ENCODE measurements around the gene FRRS1.

The FRRS1 gene

DNA sequence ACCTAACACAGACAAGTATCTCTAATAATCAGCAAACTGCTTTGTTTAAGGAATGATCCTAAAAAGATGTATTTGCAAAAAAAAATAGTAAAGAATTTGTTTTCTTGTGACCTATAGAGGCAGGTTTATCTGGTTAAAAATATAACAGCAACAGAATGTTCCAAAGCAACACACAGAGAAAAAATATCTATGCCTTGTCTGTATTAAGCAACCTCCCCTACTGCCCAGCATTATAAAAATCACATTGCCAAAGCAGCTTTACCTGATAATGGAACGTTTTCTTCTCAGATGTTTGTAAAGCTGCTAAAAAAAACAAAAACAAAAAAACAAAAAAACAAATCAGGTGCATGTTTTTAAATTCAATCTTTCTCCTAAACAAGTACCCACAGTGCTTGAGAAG lies 95.9 kb downstream of the FRRS1 start:
- H3K9ac ChIP-seq (ENCODE audit: low read length) = no peak overlapping the region
- H3K36me3 ChIP-seq (ENCODE audit: control insufficient read depth, insufficient read depth, low read length) = no peaks in the 10 kb centered on the region
- no peak overlapping the region for H3K4me3 ChIP-seq (ENCODE audit: low read length)
- no peaks in the 10 kb centered on the region for H3K27me3 ChIP-seq (ENCODE audit: control insufficient read depth, insufficient read depth, low read length)
- peaks cover 7% of the 10 kb centered on the region for H3K4me1 ChIP-seq (ENCODE audit: control insufficient read depth, insufficient read depth, low read length)
- no peaks in the 10 kb centered on the region for H3K9me3 ChIP-seq (ENCODE audit: control insufficient read depth, low read length)

DNA sequence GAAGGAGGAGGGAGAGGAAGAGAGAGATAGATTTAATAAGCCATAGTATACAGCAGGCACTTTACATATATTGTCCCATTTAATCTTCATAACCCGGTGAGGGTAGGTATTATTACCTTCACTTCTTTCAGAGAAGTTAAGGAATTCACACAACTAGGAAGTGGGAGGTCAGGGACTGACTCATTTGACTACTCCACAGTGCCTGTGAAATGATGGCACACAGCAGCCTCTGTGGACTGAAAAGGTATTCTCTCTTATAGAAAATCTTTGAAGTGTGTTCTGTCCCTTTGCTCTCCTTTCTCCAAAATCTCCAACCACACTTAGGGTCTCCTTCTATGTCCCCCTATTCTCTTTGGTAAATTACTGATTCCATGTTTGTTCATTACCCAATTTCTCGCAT lies 96.6 kb downstream of the FRRS1 start:
- Histone ChIP-seq H3K4me3 (ENCODE audit: low read length) (no peak overlapping the region), H3K9ac (ENCODE audit: low read length) (no peak overlapping the region), H3K4me1 (ENCODE audit: control insufficient read depth, insufficient read depth, low read length) (peaks cover 7% of the 10 kb centered on the region), H3K9me3 (ENCODE audit: control insufficient read depth, low read length) (no peaks in the 10 kb centered on the region), H3K27me3 (ENCODE audit: control insufficient read depth, insufficient read depth, low read length) (no peaks in the 10 kb centered on the region), H3K36me3 (ENCODE audit: control insufficient read depth, insufficient read depth, low read length) (no peaks in the 10 kb centered on the region)

GRCh38 chr1:99669376-99669775 lies 97.1 kb downstream of the FRRS1 start:
- H3K9me3 ChIP-seq (ENCODE audit: control insufficient read depth, low read length) = no peaks in the 10 kb centered on the region
- H3K9ac ChIP-seq (ENCODE audit: low read length) = no peak overlapping the region
- no peaks in the 10 kb centered on the region for H3K36me3 ChIP-seq (ENCODE audit: control insufficient read depth, insufficient read depth, low read length)
- peaks cover 7% of the 10 kb centered on the region for H3K4me1 ChIP-seq (ENCODE audit: control insufficient read depth, insufficient read depth, low read length)
- no peak overlapping the region for H3K4me3 ChIP-seq (ENCODE audit: low read length)
- no peaks in the 10 kb centered on the region for H3K27me3 ChIP-seq (ENCODE audit: control insufficient read depth, insufficient read depth, low read length)

GRCh38 chr1:99665212-99665611 lies 101.2 kb downstream of the FRRS1 start:
- no peaks in the 10 kb centered on the region for H3K9me3 ChIP-seq (ENCODE audit: control insufficient read depth, low read length)
- no peaks in the 10 kb centered on the region for H3K4me1 ChIP-seq (ENCODE audit: control insufficient read depth, insufficient read depth, low read length)
- no peaks in the 10 kb centered on the region for H3K27me3 ChIP-seq (ENCODE audit: control insufficient read depth, insufficient read depth, low read length)
- H3K9ac ChIP-seq (ENCODE audit: low read length) = no peak overlapping the region
- no peak overlapping the region for H3K4me3 ChIP-seq (ENCODE audit: low read length)
- H3K36me3 ChIP-seq (ENCODE audit: control insufficient read depth, insufficient read depth, low read length) = no peaks in the 10 kb centered on the region

- Histone ChIP-seq H3K9ac (ENCODE audit: low read length) (no peak overlapping the region), H3K9me3 (ENCODE audit: control insufficient read depth, low read length) (no peaks in the 10 kb centered on the region), H3K27me3 (ENCODE audit: control insufficient read depth, insufficient read depth, low read length) (no peaks in the 10 kb centered on the region), H3K36me3 (ENCODE audit: control insufficient read depth, insufficient read depth, low read length) (no peaks in the 10 kb centered on the region), H3K4me3 (ENCODE audit: low read length) (no peak overlapping the region), H3K4me1 (ENCODE audit: control insufficient read depth, insufficient read depth, low read length) (no peaks in the 10 kb centered on the region)
These were observed 102.9 kb downstream of the FRRS1 start for GRCh38 chr1:99663501-99663900.

- no peaks in the 10 kb centered on the region for H3K36me3 ChIP-seq (ENCODE audit: control insufficient read depth, insufficient read depth, low read length)
- H3K4me1 ChIP-seq (ENCODE audit: control insufficient read depth, insufficient read depth, low read length) = no peaks in the 10 kb centered on the region
- no peaks in the 10 kb centered on the region for H3K9me3 ChIP-seq (ENCODE audit: control insufficient read depth, low read length)
- no peak overlapping the region for H3K4me3 ChIP-seq (ENCODE audit: low read length)
- H3K27me3 ChIP-seq (ENCODE audit: control insufficient read depth, insufficient read depth, low read length) = no peaks in the 10 kb centered on the region
- H3K9ac ChIP-seq (ENCODE audit: low read length) = no peak overlapping the region
These were observed 103.8 kb downstream of the FRRS1 start for GRCh38 chr1:99662539-99663080.

DNA sequence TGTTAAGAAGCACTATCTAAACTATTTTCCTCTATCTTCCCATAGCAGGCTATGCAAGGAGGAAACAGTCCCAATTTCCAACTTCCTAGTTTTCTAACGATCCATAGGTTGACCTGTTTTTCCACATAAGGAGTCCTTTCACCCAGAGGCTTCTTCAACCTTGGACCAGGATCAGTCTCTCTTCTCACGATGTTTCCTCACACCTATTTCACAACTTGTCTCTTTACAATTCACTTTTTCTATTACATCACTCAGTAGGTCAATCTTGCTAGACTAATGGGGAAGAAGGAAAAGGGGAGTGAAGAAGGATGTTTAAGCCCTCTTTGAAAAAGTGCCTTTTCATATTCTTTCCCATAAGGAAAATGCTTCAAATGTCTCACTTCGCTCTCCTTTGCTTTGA lies 104.7 kb downstream of the FRRS1 start:
- no peak overlapping the region for H3K9ac ChIP-seq (ENCODE audit: low read length)
- no peaks in the 10 kb centered on the region for H3K4me1 ChIP-seq (ENCODE audit: control insufficient read depth, insufficient read depth, low read length)

DNA sequence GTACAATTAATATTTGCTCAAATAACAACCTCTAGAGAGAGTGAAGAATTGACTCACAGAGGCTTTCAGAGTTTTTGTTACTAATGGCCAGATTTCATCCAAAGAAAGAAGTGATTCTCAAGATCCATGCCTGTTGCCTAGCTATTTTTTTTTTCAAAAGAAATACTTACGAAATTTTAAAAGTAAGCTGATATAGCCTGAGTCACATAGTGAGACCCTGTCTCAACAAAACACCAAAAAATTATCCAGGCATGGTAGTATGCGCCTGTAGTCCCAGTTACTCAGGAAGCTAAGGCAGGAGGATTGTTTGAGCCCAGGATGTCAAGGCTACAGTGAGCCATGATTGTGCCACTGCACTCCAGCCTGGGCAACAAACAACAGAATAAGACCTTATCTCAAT lies 105.9 kb downstream of the FRRS1 start:
- no peak overlapping the region for H3K9ac ChIP-seq (ENCODE audit: low read length)
- no peak overlapping the region for H3K4me3 ChIP-seq (ENCODE audit: low read length)
- no peaks in the 10 kb centered on the region for H3K9me3 ChIP-seq (ENCODE audit: control insufficient read depth, low read length)
- no peaks in the 10 kb centered on the region for H3K27me3 ChIP-seq (ENCODE audit: control insufficient read depth, insufficient read depth, low read length)
- H3K36me3 ChIP-seq (ENCODE audit: control insufficient read depth, insufficient read depth, low read length) = no peaks in the 10 kb centered on the region
- H3K4me1 ChIP-seq (ENCODE audit: control insufficient read depth, insufficient read depth, low read length) = no peaks in the 10 kb centered on the region

More for the DNA sequence above, 104.7 kb downstream of the FRRS1 start:
- no peaks in the 10 kb centered on the region for H3K36me3 ChIP-seq (ENCODE audit: control insufficient read depth, insufficient read depth, low read length)
- no peaks in the 10 kb centered on the region for H3K27me3 ChIP-seq (ENCODE audit: control insufficient read depth, insufficient read depth, low read length)
- H3K4me3 ChIP-seq (ENCODE audit: low read length) = no peak overlapping the region
- H3K9me3 ChIP-seq (ENCODE audit: control insufficient read depth, low read length) = no peaks in the 10 kb centered on the region

GRCh38 chr1:99659755-99660210 lies 106.7 kb downstream of the FRRS1 start:
- H3K4me1 ChIP-seq (ENCODE audit: control insufficient read depth, insufficient read depth, low read length) = no peaks in the 10 kb centered on the region
- no peaks in the 10 kb centered on the region for H3K27me3 ChIP-seq (ENCODE audit: control insufficient read depth, insufficient read depth, low read length)
- no peak overlapping the region for H3K9ac ChIP-seq (ENCODE audit: low read length)
- no peak overlapping the region for H3K4me3 ChIP-seq (ENCODE audit: low read length)
- H3K9me3 ChIP-seq (ENCODE audit: control insufficient read depth, low read length) = no peaks in the 10 kb centered on the region
- no peaks in the 10 kb centered on the region for H3K36me3 ChIP-seq (ENCODE audit: control insufficient read depth, insufficient read depth, low read length)

All from mucosa of stomach (tissue), 1 donor.